GM06990 (cell line): ENCODE data around the gene SRXN1.

Source experiments
- DNase-seq: peaks from one replicate; pipeline ENCODE4 v3.0.0-alpha.2; 2011; ENCODE audit not compliant: insufficient read length; ENCODE audit errors: extremely low read depth
- H3K27me3 ChIP-seq: replicated peaks from 2 replicates; pipeline ENCODE4 v1.6.0; 2011; ENCODE audit warnings: low read length; ENCODE audit not compliant: control insufficient read depth, insufficient read depth
- H3K36me3 ChIP-seq: 2 replicates; pipeline ENCODE4 v1.5.1; 2011; ENCODE audit warnings: low read length; ENCODE audit not compliant: control insufficient read depth, insufficient read depth
- H3K4me3 ChIP-seq: replicated peaks from 2 replicates; pipeline ENCODE4 v1.5.1; 2011; ENCODE audit warnings: low read depth, mild to moderate bottlenecking, control low read depth, low read length
- CTCF ChIP-seq: IDR thresholded peaks from 2 replicates; pipeline ENCODE4 v1.5.1; 2011; ENCODE audit warnings: low read length, control low read depth, mild to moderate bottlenecking, inconsistent platforms; ENCODE audit not compliant: insufficient read depth, poor library complexity, severe bottlenecking

The SRXN1 gene

GRCh38 chr20:651713-652614, 1.0 kb downstream of the SRXN1 start:
- peak; percentile 40 for DNase-seq
- peak overlapping the region; percentile 90 for H3K4me3 ChIP-seq
- TF ChIP-seq CTCF = no peak
- H3K36me3 ChIP-seq = peaks cover 13% of the 10 kb centered on the region
- H3K27me3 ChIP-seq = no peaks in the 10 kb centered on the region; the same call in 1 of the 2 replicates

GRCh38 chr20:650954-651353, 2.0 kb downstream of the SRXN1 start:
- no peak for TF ChIP-seq CTCF
- no peak for DNase-seq
- no peak overlapping the region for H3K4me3 ChIP-seq
- no peaks in the 10 kb centered on the region for H3K27me3 ChIP-seq
- H3K36me3 ChIP-seq = peaks cover 13% of the 10 kb centered on the region

- peaks cover 13% of the 10 kb centered on the region for H3K36me3 ChIP-seq
- no peak for DNase-seq
- no peak for TF ChIP-seq CTCF
- H3K27me3 ChIP-seq = no peaks in the 10 kb centered on the region
- H3K4me3 ChIP-seq = no peak overlapping the region
Observed at GRCh38 chr20:650281-650680, 2.7 kb downstream of the SRXN1 start.

- peaks cover 13% of the 10 kb centered on the region for H3K36me3 ChIP-seq
- no peak for TF ChIP-seq CTCF
Observed at GRCh38 chr20:647479-648019, 5.5 kb downstream of the SRXN1 start.

GRCh38 chr20:646868-647233, 6.1 kb downstream of the SRXN1 start:
- TF ChIP-seq CTCF = no peak
- Histone ChIP-seq H3K27me3 (no peaks in the 10 kb centered on the region), H3K4me3 (no peak overlapping the region), H3K36me3 (peaks cover 13% of the 10 kb centered on the region)
- no peak for DNase-seq

More at GRCh38 chr20:647479-648019, 5.5 kb downstream of the SRXN1 start:
- no peak for DNase-seq
- no peak overlapping the region for H3K4me3 ChIP-seq
- no peaks in the 10 kb centered on the region for H3K27me3 ChIP-seq
